Measurements from ENCODE around the gene SENP3. TPM values are rescaled to one million over a fixed set of nuclear protein-coding genes. Genes with fewer than 3 reads are reported as not detected.

Gene SENP3
- total RNA-seq, 1 donor from 2014 or later, result 92.0 TPM

- no peaks in the 10 kb centered on the region for H3K27me3 ChIP-seq
- no peak overlapping the region for H3K4me3 ChIP-seq
- no peak for TF ChIP-seq CTCF (IDR thresholded peaks at IDR 0.05)
- intact Hi-C loops (cut with DNase I), result no loop called here
- H3K4me1 ChIP-seq, result peaks cover 0 to 8% of the 10 kb centered on the region in 2 donors
- H3K36me3 ChIP-seq, result peaks cover 4 to 7% of the 10 kb centered on the region in 2 donors
- peak in 1 of 2 donors; percentile 59 for DNase-seq (ENCODE audit: low spot score in 2 of 2)
- H3K27ac ChIP-seq, result no peak overlapping the region
- H3K9me3 ChIP-seq, result no peaks in the 10 kb centered on the region
Measured at GRCh38 chr17:7551396-7551795, 10.3 kb upstream of the SENP3 start.

GRCh38 chr17:7552621-7553051 is 9.1 kb upstream of the SENP3 start:
- intact Hi-C loops (cut with DNase I), result no loop called here
- Histone ChIP-seq H3K27ac (no peak overlapping the region), H3K36me3 (peaks cover 4 to 7% of the 10 kb centered on the region in 2 donors), H3K4me1 (peaks cover 0 to 11% of the 10 kb centered on the region in 2 donors), H3K27me3 (no peaks in the 10 kb centered on the region), H3K4me3 (no peak overlapping the region), H3K9me3 (no peaks in the 10 kb centered on the region)
- TF ChIP-seq CTCF (IDR thresholded peaks at IDR 0.05), result no peak
- peak in 1 of 2 donors; percentile 57 for DNase-seq (ENCODE audit: low spot score in 2 of 2)

GRCh38 chr17:7553356-7553755 is 8.4 kb upstream of the SENP3 start:
- intact Hi-C loops (cut with DNase I), result no loop called here
- no peak for TF ChIP-seq CTCF (IDR thresholded peaks at IDR 0.05)
- peak overlapping the region in 1 of 2 donors; percentile 33 for H3K27ac ChIP-seq

GRCh38 chr17:7555320-7555948 is 6.3 kb upstream of the SENP3 start:
- no peak overlapping the region for H3K4me3 ChIP-seq
- no peak for DNase-seq (ENCODE audit: low spot score in 2 of 2)
- no peaks in the 10 kb centered on the region for H3K27me3 ChIP-seq
- peaks cover 20 to 29% of the 10 kb centered on the region in 2 donors for H3K4me1 ChIP-seq
- H3K36me3 ChIP-seq, result peaks cover 4 to 7% of the 10 kb centered on the region in 2 donors
- no peak overlapping the region for H3K27ac ChIP-seq
- intact Hi-C loops (cut with DNase I), result no loop called here
- no peaks in the 10 kb centered on the region for H3K9me3 ChIP-seq
- no peak for TF ChIP-seq CTCF (IDR thresholded peaks at IDR 0.05)

More at GRCh38 chr17:7553356-7553755, 8.4 kb upstream of the SENP3 start:
- H3K36me3 ChIP-seq, result peaks cover 4 to 7% of the 10 kb centered on the region in 2 donors
- no peaks in the 10 kb centered on the region for H3K27me3 ChIP-seq
- H3K4me3 ChIP-seq, result no peak overlapping the region
- H3K4me1 ChIP-seq, result peaks cover under 1 to 12% of the 10 kb centered on the region in 2 donors
- no peak for DNase-seq (ENCODE audit: low spot score in 2 of 2)
- no peaks in the 10 kb centered on the region for H3K9me3 ChIP-seq

GRCh38 chr17:7556627-7557026 is 5.1 kb upstream of the SENP3 start:
- Histone ChIP-seq H3K27me3 (no peaks in the 10 kb centered on the region), H3K4me3 (no peak overlapping the region), H3K27ac (peak overlapping the region; percentile 90 to 97), H3K9me3 (no peaks in the 10 kb centered on the region), H3K4me1 (peaks cover 27 to 34% of the 10 kb centered on the region in 2 donors), H3K36me3 (peaks cover under 1 to 7% of the 10 kb centered on the region in 2 donors)
- no peak for TF ChIP-seq CTCF (IDR thresholded peaks at IDR 0.05)
- intact Hi-C loops (cut with DNase I), result no loop called here
- no peak for DNase-seq (ENCODE audit: low spot score in 2 of 2)

All from ascending aorta (tissue), 2 donors.